Suprapubic skin (tissue), 4 donors: Measurements from ENCODE around the gene SCAI. TPM values are rescaled to one million over a fixed set of nuclear protein-coding genes. Genes with fewer than 3 reads are reported as not detected.
"Not testable (repeated sequence)": the region's sequence is repeated elsewhere in the genome, so short reads cannot be mapped to it uniquely, and the experiment has no call there.

Source experiments
- DNase-seq, 2 donors: peaks; one replicate each; pipeline ENCODE4 v3.0.0-alpha.2; 2019; ENCODE audit warnings: low spot score in 2 of 2
- H3K27ac ChIP-seq: fragments of 200-600 bp; sonication (generic); one replicate; pipeline ENCODE4 v1.5.1; 2019
- H3K27me3 ChIP-seq: fragments of 200-600 bp; sonication (generic); one replicate; pipeline ENCODE4 v1.5.1; 2019
- H3K36me3 ChIP-seq: fragments of 200-600 bp; sonication (generic); one replicate; pipeline ENCODE4 v1.5.1; 2019
- H3K4me1 ChIP-seq: fragments of 200-600 bp; sonication (generic); one replicate; pipeline ENCODE4 v1.5.1; 2019
- H3K4me3 ChIP-seq: fragments of 200-600 bp; sonication (generic); one replicate; pipeline ENCODE4 v1.5.1; 2019; ENCODE audit warnings: mild to moderate bottlenecking
- H3K9me3 ChIP-seq: fragments of 200-600 bp; sonication (generic); one replicate; pipeline ENCODE4 v1.5.1; 2019
- CTCF ChIP-seq, 2 donors: fragments of 200-600 bp in 1 of 2; fragments of 450-650 bp in 1 of 2; sonication (generic) in 1 of 2; IDR thresholded peaks; one replicate each; pipeline ENCODE4 v1.5.1; 2016 to 2019; ENCODE audit warnings: antibody characterized with exemption in 2 of 2, mild to moderate bottlenecking in 1 of 2, moderate library complexity in 1 of 2
- EP300 ChIP-seq: sonication (generic); formaldehyde crosslinking; IDR thresholded peaks from one replicate; pipeline ENCODE4 v1.6.1; 2017; ENCODE audit warnings: antibody characterized with exemption
- POLR2A ChIP-seq, 2 donors: fragments of 450-650 bp; IDR thresholded peaks; one replicate each; pipeline ENCODE4 v1.6.1; 2017; ENCODE audit warnings: antibody characterized with exemption in 2 of 2, mild to moderate bottlenecking in 2 of 2, moderate library complexity in 2 of 2
- POLR2AphosphoS5 ChIP-seq, 3 donors: sonication (generic); formaldehyde crosslinking; IDR thresholded peaks; one replicate each; pipeline ENCODE4 v1.6.1; 2017; ENCODE audit warnings: antibody characterized with exemption in 3 of 3
- WGBS: methylation state at CpG from one replicate; pipeline ENCODE4 v1.1.5; 2018; 5-methylcytosine and 5-hydroxymethylcytosine counted together
- total RNA-seq, 4 donors: library from RNA; depleted of rRNA; stranded (reverse); fragments of >200 nt; gene quantifications; one replicate each; pipeline ENCODE4 v1.1.0, GENCODE V29; 2016

The SCAI gene
- total RNA-seq, 4 donors from 2014 or later: 5.9 to 38.1 (median 10.2) TPM

- H3K4me3 ChIP-seq: no peak overlapping the region
- TF ChIP-seq POLR2AphosphoS5 (IDR thresholded peaks at IDR 0.05) (no peak), CTCF (IDR thresholded peaks at IDR 0.05) (no peak), EP300 (no peak), POLR2A (IDR thresholded peaks at IDR 0.05) (no peak)
- H3K9me3 ChIP-seq: no peaks in the 10 kb centered on the region
- WGBS: 85% methylated on average over 2 of the region's 2 CpGs
- DNase-seq: no peak
- H3K27ac ChIP-seq: no peak overlapping the region
- H3K4me1 ChIP-seq: peaks cover 37% of the 10 kb centered on the region
- H3K27me3 ChIP-seq: no peaks in the 10 kb centered on the region
- peaks cover 6% of the 10 kb centered on the region for H3K36me3 ChIP-seq
These were observed 40.2 kb upstream of the SCAI start for GRCh38 chr9:125183561-125183960.

- no peak for DNase-seq
- Histone ChIP-seq H3K4me1 (peaks cover 32% of the 10 kb centered on the region), H3K4me3 (no peak overlapping the region), H3K9me3 (no peaks in the 10 kb centered on the region), H3K27me3 (no peaks in the 10 kb centered on the region), H3K27ac (no peak overlapping the region), H3K36me3 (peaks cover 6% of the 10 kb centered on the region)
- TF ChIP-seq POLR2A (IDR thresholded peaks at IDR 0.05): no peak
- no peak for TF ChIP-seq CTCF (IDR thresholded peaks at IDR 0.05)
- TF ChIP-seq EP300: no peak
- TF ChIP-seq POLR2AphosphoS5 (IDR thresholded peaks at IDR 0.05): no peak
- WGBS: 63% methylated on average over 2 of the region's 2 CpGs
These were observed 39.7 kb upstream of the SCAI start for GRCh38 chr9:125183054-125183453.

- 95% methylated on average over 4 of the region's 4 CpGs for WGBS
- not testable (repeated sequence) for DNase-seq, H3K4me3 ChIP-seq, H3K9me3 ChIP-seq, H3K27me3 ChIP-seq, H3K36me3 ChIP-seq, H3K27ac ChIP-seq
- H3K4me1 ChIP-seq: peaks cover 19% of the 10 kb centered on the region
These were observed 38.4 kb upstream of the SCAI start for GRCh38 chr9:125181756-125182155.

GRCh38 chr9:125180876-125181275 lies 37.5 kb upstream of the SCAI start:
- Histone ChIP-seq H3K27me3 (no peaks in the 10 kb centered on the region), H3K4me3 (no peak overlapping the region), H3K27ac (no peak overlapping the region), H3K36me3 (peaks cover 6% of the 10 kb centered on the region), H3K9me3 (no peaks in the 10 kb centered on the region), H3K4me1 (peaks cover 15% of the 10 kb centered on the region)
- no peak for TF ChIP-seq POLR2AphosphoS5 (IDR thresholded peaks at IDR 0.05)
- TF ChIP-seq POLR2A (IDR thresholded peaks at IDR 0.05): no peak
- no peak for TF ChIP-seq CTCF (IDR thresholded peaks at IDR 0.05)
- no peak for TF ChIP-seq EP300
- DNase-seq: no peak
- 86% methylated on average over 9 of the region's 9 CpGs for WGBS

- H3K36me3 ChIP-seq: not testable (repeated sequence)
These were observed 36.4 kb upstream of the SCAI start for GRCh38 chr9:125179776-125180175.

GRCh38 chr9:125177888-125178287 lies 34.6 kb upstream of the SCAI start:
- H3K4me3 ChIP-seq: no peak overlapping the region
- TF ChIP-seq EP300 (no peak), POLR2AphosphoS5 (IDR thresholded peaks at IDR 0.05) (no peak), CTCF (IDR thresholded peaks at IDR 0.05) (no peak), POLR2A (IDR thresholded peaks at IDR 0.05) (no peak)
- no peak overlapping the region for H3K27ac ChIP-seq
- H3K4me1 ChIP-seq: peaks cover 7% of the 10 kb centered on the region
- H3K9me3 ChIP-seq: no peaks in the 10 kb centered on the region
- H3K36me3 ChIP-seq: peaks cover 6% of the 10 kb centered on the region
- no peaks in the 10 kb centered on the region for H3K27me3 ChIP-seq
- no peak for DNase-seq
- WGBS: 86% methylated on average over 1 of the region's 1 CpG

More at GRCh38 chr9:125179776-125180175, 36.4 kb upstream of the SCAI start:
- not testable (repeated sequence) for H3K4me3 ChIP-seq, H3K9me3 ChIP-seq, H3K27me3 ChIP-seq, DNase-seq, H3K27ac ChIP-seq
- 86% methylated on average over 4 of the region's 4 CpGs for WGBS
- peaks cover 10% of the 10 kb centered on the region for H3K4me1 ChIP-seq
